GM21737 (cell line): ENCODE data around the gene SLC25A6.
"Not testable (repeated sequence)": the region's sequence is repeated elsewhere in the genome, so short reads cannot be mapped to it uniquely, and the experiment has no call there.

Source experiments
- ATAC-seq: cut with Tn5 transposase; IDR thresholded peaks from one replicate; pipeline ENCODE4 v1.9.1; 2021; ENCODE audit warnings: mild to moderate bottlenecking, moderate library complexity; ENCODE audit not compliant: unreplicated experiment

SLC25A6 gene

GRCh38 chrX:1390621-1391369 is 1.1 kb downstream of the SLC25A6 start:
- ATAC-seq = no peak

- ATAC-seq = no peak
These were observed 2.0 kb downstream of the SLC25A6 start for GRCh38 chrX:1389993-1390285.

GRCh38 chrX:1389181-1389992 is 2.5 kb downstream of the SLC25A6 start:
- ATAC-seq = no peak

GRCh38 chrX:1388651-1389050 is 3.3 kb downstream of the SLC25A6 start:
- ATAC-seq = no peak

- ATAC-seq = no peak
These were observed 4.7 kb downstream of the SLC25A6 start for GRCh38 chrX:1387141-1387776.

GRCh38 chrX:1386338-1387127 is 5.4 kb downstream of the SLC25A6 start:
- no peak for ATAC-seq

- no peak for ATAC-seq
These were observed 6.4 kb downstream of the SLC25A6 start for GRCh38 chrX:1385253-1386223.

GRCh38 chrX:1384658-1385252 is 7.2 kb downstream of the SLC25A6 start:
- ATAC-seq = no peak

- ATAC-seq = no peak
These were observed 11.2 kb downstream of the SLC25A6 start for GRCh38 chrX:1380672-1381233.

- no peak for ATAC-seq
These were observed 13.6 kb downstream of the SLC25A6 start for GRCh38 chrX:1378306-1378759.

GRCh38 chrX:1368385-1368698 is 23.6 kb downstream of the SLC25A6 start:
- ATAC-seq = no peak

- ATAC-seq = not testable (repeated sequence)
These were observed 25.6 kb downstream of the SLC25A6 start for GRCh38 chrX:1366363-1366762.

GRCh38 chrX:1361910-1362309 is 30.0 kb downstream of the SLC25A6 start:
- no peak for ATAC-seq

GRCh38 chrX:1361275-1361674 is 30.6 kb downstream of the SLC25A6 start:
- ATAC-seq = no peak

GRCh38 chrX:1360171-1360570 is 31.7 kb downstream of the SLC25A6 start:
- ATAC-seq = no peak

- ATAC-seq = no peak
These were observed 32.4 kb downstream of the SLC25A6 start for GRCh38 chrX:1359477-1359873.

GRCh38 chrX:1358793-1359476 is 33.0 kb downstream of the SLC25A6 start:
- ATAC-seq = no peak

GRCh38 chrX:1357993-1358392 is 33.9 kb downstream of the SLC25A6 start:
- no peak for ATAC-seq
